Measurements from ENCODE around the gene CASP7.

CASP7 gene

GRCh38 chr10:113680190-113681111, 739 bp downstream of the CASP7 start:
- DNase-seq (ENCODE audit: low read depth) = peak; percentile 88
- peak; percentile 39 for TF ChIP-seq MAX (IDR thresholded peaks at IDR 0.05; ENCODE audit: low read depth, low read length)
- peak; percentile 63 for TF ChIP-seq MYC (IDR thresholded peaks at IDR 0.05; ENCODE audit: low read depth, low read length)
- no peak for TF ChIP-seq POLR2A (IDR thresholded peaks at IDR 0.05; ENCODE audit: extremely low read depth, insufficient read length)
- TF ChIP-seq CTCF (IDR thresholded peaks at IDR 0.05; ENCODE audit: low read depth, low read length) = no peak

GRCh38 chr10:113681533-113682470, 2.1 kb downstream of the CASP7 start:
- no peak for TF ChIP-seq MAX (IDR thresholded peaks at IDR 0.05; ENCODE audit: low read depth, low read length)
- TF ChIP-seq MYC (IDR thresholded peaks at IDR 0.05; ENCODE audit: low read depth, low read length) = no peak
- no peak for TF ChIP-seq POLR2A (IDR thresholded peaks at IDR 0.05; ENCODE audit: extremely low read depth, insufficient read length)
- no peak for TF ChIP-seq CTCF (IDR thresholded peaks at IDR 0.05; ENCODE audit: low read depth, low read length)
- no peak for DNase-seq (ENCODE audit: low read depth)
- no peak overlapping the region for H3K4me3 ChIP-seq (ENCODE audit: low read depth, low read length)

More at GRCh38 chr10:113680190-113681111, 739 bp downstream of the CASP7 start:
- H3K4me3 ChIP-seq (ENCODE audit: low read depth, low read length) = peak overlapping the region; percentile 74

- H3K4me3 ChIP-seq (ENCODE audit: low read depth, low read length) = no peak overlapping the region
- DNase-seq (ENCODE audit: low read depth) = peak; percentile 61
- no peak for TF ChIP-seq MAX (IDR thresholded peaks at IDR 0.05; ENCODE audit: low read depth, low read length)
- no peak for TF ChIP-seq MYC (IDR thresholded peaks at IDR 0.05; ENCODE audit: low read depth, low read length)
- TF ChIP-seq POLR2A (IDR thresholded peaks at IDR 0.05; ENCODE audit: extremely low read depth, insufficient read length) = no peak
- TF ChIP-seq CTCF (IDR thresholded peaks at IDR 0.05; ENCODE audit: low read depth, low read length) = no peak
Measured at GRCh38 chr10:113683300-113683699, 3.6 kb downstream of the CASP7 start.

GRCh38 chr10:113686028-113686427, 6.3 kb downstream of the CASP7 start:
- no peak overlapping the region for H3K4me3 ChIP-seq (ENCODE audit: low read depth, low read length)
- DNase-seq (ENCODE audit: low read depth) = no peak
- TF ChIP-seq MAX (IDR thresholded peaks at IDR 0.05; ENCODE audit: low read depth, low read length) (no peak), CTCF (IDR thresholded peaks at IDR 0.05; ENCODE audit: low read depth, low read length) (no peak), MYC (IDR thresholded peaks at IDR 0.05; ENCODE audit: low read depth, low read length) (no peak), POLR2A (IDR thresholded peaks at IDR 0.05; ENCODE audit: extremely low read depth, insufficient read length) (no peak)

GRCh38 chr10:113687037-113687436, 7.3 kb downstream of the CASP7 start:
- no peak for DNase-seq (ENCODE audit: low read depth)
- TF ChIP-seq MAX (IDR thresholded peaks at IDR 0.05; ENCODE audit: low read depth, low read length) = no peak
- TF ChIP-seq POLR2A (IDR thresholded peaks at IDR 0.05; ENCODE audit: extremely low read depth, insufficient read length) = no peak
- no peak overlapping the region for H3K4me3 ChIP-seq (ENCODE audit: low read depth, low read length)

Measured in NB4 (cell line).